Uterus (tissue), 2 donors: ENCODE data around the gene CASP2.

Experiments
- POLR2A ChIP-seq, 2 donors: fragments of 450-650 bp; IDR thresholded peaks; one replicate each; pipeline ENCODE4 v1.6.1; 2016; ENCODE audit warnings: antibody characterized with exemption in 2 of 2, mild to moderate bottlenecking in 1 of 2, moderate library complexity in 1 of 2
- TF ChIP-seq, protein P1 (sequence below), 4 experiments: fragments of 200-600 bp in 2 of 4; fragments of 450-650 bp in 2 of 4; sonication (generic) in 2 of 4; IDR thresholded peaks; one replicate each; pipeline ENCODE4 v1.5.1; 2016 to 2019; ENCODE audit warnings: antibody characterized with exemption in 4 of 4, mild to moderate bottlenecking in 2 of 4, moderate library complexity in 1 of 4

DNA sequence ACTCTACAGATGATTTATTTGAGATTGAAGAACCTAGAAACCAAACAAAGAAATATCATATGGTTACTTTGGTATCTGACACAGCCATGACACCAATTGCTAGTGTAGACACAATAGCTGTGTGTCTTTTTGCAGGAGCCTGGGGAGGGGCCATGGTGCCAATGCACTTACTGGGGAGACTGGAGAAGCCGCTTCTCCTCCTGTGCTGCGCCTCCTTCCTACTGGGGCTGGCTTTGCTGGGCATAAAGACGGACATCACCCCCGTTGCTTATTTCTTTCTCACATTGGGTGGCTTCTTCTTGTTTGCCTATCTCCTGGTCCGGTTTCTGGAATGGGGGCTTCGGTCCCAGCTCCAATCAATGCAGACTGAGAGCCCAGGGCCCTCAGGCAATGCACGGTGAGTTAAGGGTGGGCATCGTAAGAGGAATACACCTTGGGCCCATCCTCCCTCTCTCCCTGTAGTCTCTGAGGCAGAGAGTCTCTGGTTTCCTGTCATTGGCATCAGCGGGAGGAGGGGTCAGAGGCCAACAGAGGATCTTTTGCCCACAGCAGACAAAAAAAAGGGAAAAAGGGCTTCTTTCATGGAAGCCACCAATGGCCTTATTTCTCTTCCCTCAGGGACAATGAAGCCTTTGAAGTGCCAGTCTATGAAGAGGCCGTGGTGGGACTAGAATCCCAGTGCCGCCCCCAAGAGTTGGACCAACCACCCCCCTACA, 2.2 kb upstream of the CASP2 start:
- TF ChIP-seq, protein P1, sequence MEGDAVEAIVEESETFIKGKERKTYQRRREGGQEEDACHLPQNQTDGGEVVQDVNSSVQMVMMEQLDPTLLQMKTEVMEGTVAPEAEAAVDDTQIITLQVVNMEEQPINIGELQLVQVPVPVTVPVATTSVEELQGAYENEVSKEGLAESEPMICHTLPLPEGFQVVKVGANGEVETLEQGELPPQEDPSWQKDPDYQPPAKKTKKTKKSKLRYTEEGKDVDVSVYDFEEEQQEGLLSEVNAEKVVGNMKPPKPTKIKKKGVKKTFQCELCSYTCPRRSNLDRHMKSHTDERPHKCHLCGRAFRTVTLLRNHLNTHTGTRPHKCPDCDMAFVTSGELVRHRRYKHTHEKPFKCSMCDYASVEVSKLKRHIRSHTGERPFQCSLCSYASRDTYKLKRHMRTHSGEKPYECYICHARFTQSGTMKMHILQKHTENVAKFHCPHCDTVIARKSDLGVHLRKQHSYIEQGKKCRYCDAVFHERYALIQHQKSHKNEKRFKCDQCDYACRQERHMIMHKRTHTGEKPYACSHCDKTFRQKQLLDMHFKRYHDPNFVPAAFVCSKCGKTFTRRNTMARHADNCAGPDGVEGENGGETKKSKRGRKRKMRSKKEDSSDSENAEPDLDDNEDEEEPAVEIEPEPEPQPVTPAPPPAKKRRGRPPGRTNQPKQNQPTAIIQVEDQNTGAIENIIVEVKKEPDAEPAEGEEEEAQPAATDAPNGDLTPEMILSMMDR (IDR thresholded peaks at IDR 0.05) = no peak
- no peak for TF ChIP-seq POLR2A (IDR thresholded peaks at IDR 0.05)
